Skeletal muscle tissue (tissue), 4 donors: Measurements from ENCODE around the gene ZNF516. TPM values are rescaled to one million over a fixed set of nuclear protein-coding genes. Genes with fewer than 3 reads are reported as not detected.
A peak's percentile ranks its signal among the peaks of the same experiment; 100 is the strongest.
"Not testable (repeated sequence)": the region's sequence is repeated elsewhere in the genome, so short reads cannot be mapped to it uniquely, and the experiment has no call there.

Experiments
- H3K27ac ChIP-seq: one replicate; pipeline ENCODE4 v1.7.0; 2013; ENCODE audit warnings: mild to moderate bottlenecking, low read depth, low read length, inconsistent platforms
- H3K27me3 ChIP-seq, 3 donors: one replicate each; pipeline ENCODE4 v1.7.0; 2013; ENCODE audit warnings: low read length in 3 of 3; ENCODE audit not compliant: control insufficient read depth in 3 of 3, insufficient read depth in 3 of 3
- H3K36me3 ChIP-seq, 3 donors: one replicate each; pipeline ENCODE4 v1.7.0; 2013; ENCODE audit warnings: low read length in 3 of 3; ENCODE audit not compliant: control insufficient read depth in 3 of 3, insufficient read depth in 3 of 3
- H3K4me1 ChIP-seq, 3 donors: one replicate each; pipeline ENCODE4 v1.7.0; 2013; ENCODE audit warnings: low read length in 3 of 3, mild to moderate bottlenecking in 3 of 3; ENCODE audit not compliant: control insufficient read depth in 3 of 3, insufficient read depth in 3 of 3
- H3K4me3 ChIP-seq, 3 donors: one replicate each; pipeline ENCODE4 v1.7.0; 2013; ENCODE audit warnings: low read length in 3 of 3
- H3K9ac ChIP-seq, 3 donors: one replicate each; pipeline ENCODE4 v1.7.0; 2013; ENCODE audit warnings: low read length in 3 of 3, mild to moderate bottlenecking in 3 of 3, moderate library complexity in 2 of 3, low read depth in 1 of 3
- H3K9me3 ChIP-seq, 3 donors: one replicate each; pipeline ENCODE4 v1.7.0; 2013; ENCODE audit warnings: low read length in 3 of 3; ENCODE audit not compliant: control insufficient read depth in 3 of 3
- total RNA-seq: library from RNA; depleted of rRNA; stranded (reverse); fragments of >200 nt; gene quantifications from one replicate; pipeline ENCODE4 v1.2.3, GENCODE V29; 2014
- donor health status: Osteomylitis.

ZNF516 gene
- total RNA-seq, 1 donor from 2014 or later = 33.9 TPM

DNA sequence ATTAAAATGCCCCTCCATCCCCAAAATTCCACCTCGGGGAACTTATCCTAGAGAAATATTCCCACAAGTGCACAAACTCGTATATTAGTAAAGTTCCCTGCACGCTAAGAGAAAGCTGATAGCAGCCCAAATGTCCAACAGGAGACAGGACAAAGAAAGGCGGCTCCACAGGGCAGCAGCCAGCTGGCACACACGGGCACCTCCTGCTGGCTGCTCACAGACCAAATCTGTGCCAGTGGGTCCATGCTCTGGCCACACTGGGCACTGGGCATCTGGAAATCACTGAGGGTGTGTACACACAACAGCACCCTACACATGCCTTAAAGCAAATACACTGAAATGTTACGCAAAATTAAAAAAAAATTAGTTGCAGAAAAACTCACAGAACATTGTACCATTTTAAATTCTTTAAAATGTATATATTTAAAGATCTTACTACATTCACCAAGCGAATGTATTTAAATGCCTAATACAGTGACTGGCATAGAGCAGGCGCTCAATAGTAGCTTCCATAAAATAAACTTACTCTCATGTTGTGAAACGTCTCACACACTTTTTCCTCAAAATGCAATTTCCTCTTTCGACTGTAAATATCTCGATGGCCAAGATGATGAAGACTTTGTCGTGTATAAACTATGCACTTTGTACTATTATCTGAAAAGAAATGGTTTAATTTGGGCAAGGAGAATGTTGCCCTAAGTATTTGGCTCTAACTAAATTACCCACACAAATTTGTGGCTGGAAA lies 19.4 kb downstream of the ZNF516 start:
- H3K27me3 ChIP-seq = no peaks in the 10 kb centered on the region
- peak overlapping the region; percentile 74 for H3K27ac ChIP-seq
- no peaks in the 10 kb centered on the region for H3K36me3 ChIP-seq
- peak overlapping the region in 2 of 3 donors; percentile 1 to 45 for H3K9ac ChIP-seq
- H3K9me3 ChIP-seq = no peaks in the 10 kb centered on the region
- peak overlapping the region; percentile 38 to 57 (median 46) for H3K4me3 ChIP-seq
- H3K4me1 ChIP-seq = peaks cover 25 to 31% (median 29%) of the 10 kb centered on the region in 3 donors

DNA sequence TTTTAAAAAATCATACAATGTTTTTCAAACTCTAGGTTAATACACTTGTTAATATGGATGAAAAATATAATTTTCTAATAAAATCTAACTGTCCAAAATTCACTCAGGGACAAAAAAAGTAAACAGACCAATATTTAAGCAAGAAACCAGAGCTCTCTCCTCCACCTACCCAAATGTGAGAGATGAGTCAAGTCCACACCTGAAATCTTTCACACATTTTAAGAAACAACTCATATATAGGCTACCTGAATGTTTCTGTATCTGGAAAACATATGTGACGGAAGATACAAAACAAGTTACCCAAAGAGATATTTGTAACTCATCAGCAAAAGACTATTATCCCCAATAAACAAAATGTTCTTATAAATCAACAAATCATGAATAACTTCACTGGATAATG lies 20.2 kb downstream of the ZNF516 start:
- H3K4me1 ChIP-seq = peaks cover 29 to 38% (median 37%) of the 10 kb centered on the region in 3 donors
- no peak overlapping the region for H3K4me3 ChIP-seq
- no peaks in the 10 kb centered on the region for H3K36me3 ChIP-seq
- no peaks in the 10 kb centered on the region for H3K9me3 ChIP-seq
- peak overlapping the region in 2 of 3 donors; percentile 1 to 45 for H3K9ac ChIP-seq
- no peak overlapping the region for H3K27ac ChIP-seq
- no peaks in the 10 kb centered on the region for H3K27me3 ChIP-seq

GRCh38 chr18:76473521-76473920 lies 21.5 kb downstream of the ZNF516 start:
- H3K27ac ChIP-seq, H3K9me3 ChIP-seq, H3K9ac ChIP-seq, H3K36me3 ChIP-seq, H3K27me3 ChIP-seq, H3K4me3 ChIP-seq: not testable (repeated sequence)
- peaks cover 28 to 41% (median 39%) of the 10 kb centered on the region in 3 donors for H3K4me1 ChIP-seq

GRCh38 chr18:76472829-76473228 lies 22.2 kb downstream of the ZNF516 start:
- no peak overlapping the region for H3K27ac ChIP-seq
- H3K36me3 ChIP-seq = no peaks in the 10 kb centered on the region
- H3K4me1 ChIP-seq = peaks cover 28 to 42% (median 41%) of the 10 kb centered on the region in 3 donors

DNA sequence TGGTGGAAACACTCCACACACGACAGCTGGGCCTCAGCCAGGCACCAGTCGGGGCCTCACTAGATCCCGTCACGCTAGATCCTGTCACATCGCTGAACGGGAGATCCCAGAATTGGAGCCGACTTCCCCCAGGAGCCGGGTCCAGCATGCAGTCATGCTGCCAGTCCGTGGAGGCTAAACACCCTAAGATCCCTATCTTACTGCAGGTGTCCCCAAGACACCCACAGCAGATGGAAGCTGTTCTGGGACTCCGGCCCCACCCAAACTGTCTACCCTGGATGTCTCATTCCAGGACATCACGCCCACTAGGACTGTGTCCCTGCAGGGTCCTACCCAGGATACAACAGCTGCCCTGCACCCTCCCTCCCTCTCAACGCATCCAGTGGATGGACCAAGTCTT lies 23.4 kb downstream of the ZNF516 start:
- Histone ChIP-seq H3K4me3 (no peak overlapping the region), H3K9me3 (no peaks in the 10 kb centered on the region), H3K4me1 (peaks cover 23 to 43% (median 42%) of the 10 kb centered on the region in 3 donors), H3K27ac (no peak overlapping the region), H3K27me3 (no peaks in the 10 kb centered on the region), H3K36me3 (no peaks in the 10 kb centered on the region), H3K9ac (no peak overlapping the region)

More at GRCh38 chr18:76472829-76473228, 22.2 kb downstream of the ZNF516 start:
- Histone ChIP-seq H3K9me3 (no peaks in the 10 kb centered on the region), H3K9ac (no peak overlapping the region), H3K4me3 (no peak overlapping the region), H3K27me3 (no peaks in the 10 kb centered on the region)

DNA sequence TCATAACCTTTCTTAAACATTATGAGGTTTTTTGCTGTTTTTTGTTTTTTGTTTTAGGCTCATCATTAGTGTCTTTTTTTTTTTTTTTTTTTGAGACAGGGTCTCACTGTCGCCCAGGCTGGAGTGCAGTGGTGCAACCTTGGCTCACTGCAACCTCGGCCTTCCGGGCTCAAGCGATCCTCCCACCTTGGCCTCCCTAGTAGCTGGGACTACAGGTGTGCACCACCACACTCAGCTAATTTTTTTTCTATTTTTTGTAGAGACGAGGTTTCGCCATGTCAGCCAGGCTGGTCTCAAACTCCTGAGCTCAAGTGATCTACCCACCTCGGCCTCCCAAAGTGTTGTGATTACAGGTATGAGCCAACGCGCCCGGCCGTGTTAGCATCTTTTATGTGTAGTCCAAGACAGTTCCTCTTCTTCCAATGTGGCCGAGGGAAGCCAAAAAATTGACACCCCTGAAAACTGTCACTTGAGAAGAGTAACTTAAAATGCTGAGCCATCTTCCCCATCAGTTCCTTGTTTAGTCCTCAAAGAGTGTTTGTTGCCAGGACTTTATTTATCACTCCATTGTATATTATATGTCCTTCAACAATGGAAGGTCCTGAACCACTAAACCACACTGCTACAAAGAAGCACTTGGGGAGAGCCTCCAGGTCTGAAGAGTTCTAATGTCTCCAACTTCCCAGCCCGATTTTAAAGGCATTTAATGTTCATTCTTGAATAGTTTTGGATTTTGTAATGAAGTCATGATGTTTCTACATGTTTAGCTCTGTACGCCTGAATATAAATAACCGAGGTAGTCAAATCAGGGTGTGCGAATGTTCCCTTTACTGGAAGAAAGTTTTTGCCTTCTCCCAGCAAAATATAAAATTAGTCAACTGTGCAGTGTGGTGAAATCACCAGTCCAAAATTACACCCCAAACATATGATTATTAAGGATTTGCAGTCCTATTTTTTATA lies 26.4 kb downstream of the ZNF516 start:
- H3K9me3 ChIP-seq = no peaks in the 10 kb centered on the region
- H3K4me1 ChIP-seq = peaks cover 16 to 40% (median 31%) of the 10 kb centered on the region in 3 donors
- H3K36me3 ChIP-seq = no peaks in the 10 kb centered on the region
- H3K9ac ChIP-seq = no peak overlapping the region
- H3K27ac ChIP-seq = no peak overlapping the region
- H3K4me3 ChIP-seq = no peak overlapping the region
- no peaks in the 10 kb centered on the region for H3K27me3 ChIP-seq

DNA sequence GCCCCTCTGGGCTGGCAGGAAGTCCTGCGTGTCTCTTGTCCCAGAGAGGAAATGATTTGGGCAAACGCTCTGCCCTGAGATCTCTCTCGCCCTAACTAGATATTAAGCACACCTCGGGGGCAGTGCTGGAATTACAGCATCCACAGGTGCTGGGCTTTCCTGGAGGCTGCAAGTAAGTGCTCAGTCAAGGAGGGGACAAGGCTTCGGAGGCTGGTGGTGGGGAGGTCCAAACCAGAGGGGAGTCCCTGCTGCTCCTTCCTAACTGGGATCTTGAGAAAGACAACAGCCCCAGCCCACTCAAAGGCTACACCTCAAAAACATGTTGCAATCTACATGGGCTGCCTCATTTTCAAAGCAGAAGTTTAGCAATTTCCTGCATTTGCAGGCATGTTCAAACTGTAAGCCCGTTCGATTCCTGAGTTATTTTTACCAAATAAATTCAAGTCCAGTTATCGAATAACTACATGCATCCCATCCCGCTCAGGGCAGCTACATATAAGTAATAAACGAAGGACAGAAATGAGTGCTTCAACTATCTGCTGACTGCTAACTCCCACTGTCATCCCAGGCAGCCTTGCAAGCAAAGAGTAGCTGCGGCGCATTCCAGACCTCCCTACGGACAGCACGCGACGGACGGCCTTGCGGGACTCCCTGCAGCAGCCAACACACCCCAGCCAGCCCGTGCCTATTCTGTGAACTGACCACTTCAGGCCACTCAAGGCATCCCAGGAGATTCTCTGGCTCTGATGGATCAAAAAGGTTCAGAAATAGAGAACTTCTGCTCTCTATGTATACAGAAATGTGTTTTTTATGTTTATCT lies 27.5 kb downstream of the ZNF516 start:
- peak overlapping the region in 1 of 3 donors; percentile 22 for H3K4me3 ChIP-seq
- H3K9ac ChIP-seq = no peak overlapping the region
- H3K27ac ChIP-seq = no peak overlapping the region
- peaks cover 16 to 40% (median 31%) of the 10 kb centered on the region in 3 donors for H3K4me1 ChIP-seq
- H3K27me3 ChIP-seq = no peaks in the 10 kb centered on the region
- H3K9me3 ChIP-seq = no peaks in the 10 kb centered on the region
- no peaks in the 10 kb centered on the region for H3K36me3 ChIP-seq

DNA sequence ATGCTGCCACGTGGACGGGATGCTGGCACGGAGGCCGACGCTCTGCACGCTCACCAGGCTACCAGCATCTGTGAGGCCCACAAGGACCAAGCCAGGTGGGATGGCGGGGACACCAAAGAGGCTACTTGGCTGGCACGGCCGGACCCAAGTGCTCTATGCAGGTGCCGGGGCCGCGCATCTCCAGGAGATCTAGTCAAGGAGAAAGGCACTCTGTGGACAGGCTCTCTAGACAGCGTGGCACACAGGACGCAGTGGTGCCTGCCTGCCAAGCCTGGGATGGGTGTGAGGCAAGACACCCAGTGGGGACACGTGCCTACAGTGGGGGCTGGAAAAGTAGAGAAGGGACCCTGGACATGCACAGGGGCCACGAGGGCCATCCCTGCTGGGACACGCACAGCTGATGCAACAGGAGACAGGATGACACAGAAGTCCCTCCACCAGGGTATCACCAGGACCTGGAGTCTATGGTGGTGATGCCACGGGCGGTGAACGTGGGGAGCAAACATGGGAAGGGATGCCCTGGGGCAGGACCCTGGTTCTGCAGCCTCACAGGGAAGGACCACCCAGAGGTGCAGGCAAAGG lies 28.5 kb downstream of the ZNF516 start:
- H3K4me1 ChIP-seq = peaks cover 16 to 30% (median 21%) of the 10 kb centered on the region in 3 donors
- H3K27ac ChIP-seq = no peak overlapping the region
- no peak overlapping the region for H3K9ac ChIP-seq
- no peaks in the 10 kb centered on the region for H3K27me3 ChIP-seq
- H3K9me3 ChIP-seq = no peaks in the 10 kb centered on the region
- no peak overlapping the region for H3K4me3 ChIP-seq
- H3K36me3 ChIP-seq = no peaks in the 10 kb centered on the region

DNA sequence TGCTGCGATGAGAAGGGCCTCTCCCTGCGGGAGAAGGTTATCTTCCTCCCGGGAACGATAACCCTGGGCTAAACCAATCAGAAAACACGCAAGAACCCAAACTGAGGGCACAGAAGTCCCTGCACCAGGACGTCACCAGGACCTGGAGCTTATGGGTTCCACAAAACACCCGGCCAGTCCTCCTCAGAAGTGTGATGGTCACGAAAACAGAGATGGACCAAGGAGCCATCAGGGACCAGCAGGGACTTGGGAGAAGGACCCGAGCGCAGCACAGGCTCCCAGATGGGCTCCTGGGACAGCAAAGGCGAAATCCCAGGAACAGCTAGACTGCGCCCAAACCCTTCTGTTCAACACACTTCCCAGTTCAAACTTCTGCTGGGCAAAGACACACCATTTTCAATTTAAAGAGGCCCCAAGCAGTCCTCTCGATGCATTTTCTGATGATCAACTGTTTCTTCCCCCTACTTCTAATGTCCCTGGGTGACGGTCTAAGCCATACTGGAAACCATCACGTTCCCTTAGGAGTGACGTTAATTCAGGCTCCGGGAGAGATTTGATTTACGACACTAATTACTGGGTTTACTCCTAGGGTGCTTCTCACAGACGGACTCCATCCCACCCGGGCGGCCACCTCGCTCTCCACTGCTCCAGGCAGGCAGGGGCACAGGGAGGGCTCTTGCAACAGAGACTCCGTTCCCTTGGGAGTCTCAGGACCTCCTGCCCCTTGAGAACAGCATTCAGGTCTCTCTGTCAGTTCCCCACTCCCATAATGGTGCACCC lies 29.2 kb downstream of the ZNF516 start:
- H3K27ac ChIP-seq = no peak overlapping the region
- H3K9me3 ChIP-seq = no peaks in the 10 kb centered on the region
- H3K4me3 ChIP-seq = no peak overlapping the region
- H3K9ac ChIP-seq = no peak overlapping the region
- peaks cover 16 to 27% (median 17%) of the 10 kb centered on the region in 3 donors for H3K4me1 ChIP-seq
- H3K36me3 ChIP-seq = no peaks in the 10 kb centered on the region
- H3K27me3 ChIP-seq = no peaks in the 10 kb centered on the region
